H1 (cell line): ENCODE data around the gene HDAC11.

ENCODE experiments used
- CTCF ChIP-seq, 3 experiments: IDR thresholded peaks; 1 replicate in 2 of 3; 2 replicates in 1 of 3; pipeline versions ENCODE4 v1.5.1 to v1.6.1; 2011; ENCODE audit warnings: low read length in 3 of 3, mild to moderate bottlenecking in 3 of 3, inconsistent platforms in 2 of 3, low read depth in 1 of 3, moderate library complexity in 1 of 3; ENCODE audit not compliant: insufficient read depth in 1 of 3; ENCODE audit errors: control extremely low read depth in 1 of 3
- HDAC6 ChIP-seq: IDR thresholded peaks from one replicate; pipeline ENCODE4 v1.7.1; 2012; ENCODE audit warnings: low read depth, mild to moderate bottlenecking, inconsistent platforms, low read length, moderate library complexity

GRCh38 chr3:13532631-13533030, 52.5 kb downstream of the HDAC11 start:
- TF ChIP-seq HDAC6 (no peak), CTCF (IDR thresholded peaks at IDR 0.05; ENCODE audit: control extremely low read depth in 1 of 3, insufficient read depth in 1 of 3, low read depth in 1 of 3, low read length in 3 of 3) (no peak)
